Omental fat pad (tissue), 4 donors: Measurements from ENCODE around the gene NEB. TPM values are rescaled to one million over a fixed set of nuclear protein-coding genes. Genes with fewer than 3 reads are reported as not detected.

Experiments
- ATAC-seq: fragments of 150-250 bp; one replicate; pipeline ENCODE4 v1.9.1; 2016; ENCODE audit warnings: mild to moderate bottlenecking, moderate library complexity; ENCODE audit not compliant: low FRiP score
- DNase-seq: peaks from one replicate; pipeline ENCODE4 v3.0.0-alpha.2; 2019; ENCODE audit warnings: low spot score
- CTCF ChIP-seq, 3 donors: fragments of 450-650 bp; IDR thresholded peaks; one replicate each; pipeline ENCODE4 v1.5.1; 2016 to 2017; ENCODE audit warnings: antibody characterized with exemption in 3 of 3, mild to moderate bottlenecking in 3 of 3, moderate library complexity in 2 of 3
- total RNA-seq, 4 donors: library from RNA; depleted of rRNA; stranded (reverse); fragments of >200 nt; gene quantifications; one replicate each; pipeline ENCODE4 v1.1.0, GENCODE V29; 2016

Gene NEB
- total RNA-seq, 4 donors from 2014 or later, result 1.2 to 3.6 (median 2.3) TPM

- no peak for TF ChIP-seq CTCF (IDR thresholded peaks at IDR 0.05)
- no peak for ATAC-seq
- DNase-seq, result no peak
Measured at GRCh38 chr2:151730262-151730975, 3.9 kb downstream of the NEB start.

- TF ChIP-seq CTCF (IDR thresholded peaks at IDR 0.05), result no peak
- DNase-seq, result no peak
- ATAC-seq, result no peak
Measured at GRCh38 chr2:151729837-151730236, 4.4 kb downstream of the NEB start.

- TF ChIP-seq CTCF (IDR thresholded peaks at IDR 0.05), result no peak
- no peak for DNase-seq
- no peak for ATAC-seq
Measured at GRCh38 chr2:151729415-151729811, 4.9 kb downstream of the NEB start.

- no peak for ATAC-seq
- no peak for TF ChIP-seq CTCF (IDR thresholded peaks at IDR 0.05)
- no peak for DNase-seq
Measured at GRCh38 chr2:151728804-151729414, 5.4 kb downstream of the NEB start.

- ATAC-seq, result no peak
Measured at GRCh38 chr2:151727593-151728552, 6.4 kb downstream of the NEB start.

GRCh38 chr2:151721161-151721560, 13.1 kb downstream of the NEB start:
- TF ChIP-seq CTCF (IDR thresholded peaks at IDR 0.05), result no peak
- ATAC-seq (no peak), DNase-seq (no peak)

More at GRCh38 chr2:151727593-151728552, 6.4 kb downstream of the NEB start:
- TF ChIP-seq CTCF (IDR thresholded peaks at IDR 0.05), result no peak
- no peak for DNase-seq
